HL-60/S4 (cell line): Measurements from ENCODE around the gene HYCC2.
"Not testable (repeated sequence)": the region's sequence is repeated elsewhere in the genome, so short reads cannot be mapped to it uniquely, and the experiment has no call there.

Experiments used
- in situ Hi-C: fragments of 300-500 bp; cut with MboI; formaldehyde crosslinking; loops from 2 replicates; pipeline ENCODE4 v1.14.3; 2022; ENCODE audit warnings: low sequenced_read_pairs

Gene HYCC2

DNA sequence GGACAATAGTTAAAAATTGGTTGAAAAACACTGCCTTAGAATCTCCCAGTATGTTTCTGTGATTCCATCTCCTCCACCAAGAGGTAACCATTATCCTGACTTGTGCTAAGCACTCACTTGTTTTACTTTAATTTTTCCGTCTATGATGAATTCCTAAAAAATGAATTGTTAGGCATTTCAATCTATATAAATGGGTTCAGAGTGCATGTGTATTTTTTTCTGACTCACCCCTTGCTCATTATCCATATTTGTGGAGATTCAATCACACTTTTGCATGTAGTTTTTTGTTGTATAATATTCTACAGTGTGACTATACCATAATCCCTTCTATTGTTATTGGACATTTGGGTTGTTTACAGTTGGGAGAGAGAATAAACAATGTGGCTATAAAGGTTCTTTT is 1.6 kb upstream of the HYCC2 start:
- in situ Hi-C loops, result no loop called here

- in situ Hi-C loops, result no loop called here
Measured at GRCh38 chr2:201072201-201072530, 695 bp upstream of the HYCC2 start.

DNA sequence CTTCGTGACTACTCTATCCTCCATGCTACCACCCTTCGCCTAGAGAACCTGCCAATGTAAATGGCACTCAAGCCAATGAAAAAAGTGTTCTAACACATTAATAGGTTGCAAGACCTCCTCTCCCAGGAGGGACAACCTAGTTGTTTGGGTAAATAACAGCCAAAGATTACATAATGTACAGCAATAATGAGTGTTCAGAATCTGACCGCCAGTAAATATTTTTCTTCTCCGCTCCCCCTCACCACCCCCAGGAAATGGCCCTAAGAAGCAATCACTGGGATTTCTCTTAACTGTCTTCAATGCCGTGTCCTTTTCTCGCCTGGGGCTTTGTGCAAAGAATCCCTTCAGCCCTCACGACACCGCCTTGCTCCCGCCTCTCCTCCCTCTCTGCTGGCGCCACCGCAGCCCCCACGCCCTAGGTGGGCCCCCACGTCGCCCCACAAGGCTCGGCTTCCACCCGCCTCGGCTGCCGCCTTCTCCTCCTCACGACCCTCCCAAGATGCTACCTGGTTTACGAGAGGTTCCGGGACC is 458 bp downstream of the HYCC2 start:
- in situ Hi-C loops, result no loop called here

GRCh38 chr2:201064797-201065329 is 6.6 kb downstream of the HYCC2 start:
- in situ Hi-C loops, result no loop called here

GRCh38 chr2:201063516-201063915 is 8.0 kb downstream of the HYCC2 start:
- in situ Hi-C loops, result not testable (repeated sequence)

- in situ Hi-C loops, result no loop called here
Measured at GRCh38 chr2:201059961-201060755, 11.3 kb downstream of the HYCC2 start.

DNA sequence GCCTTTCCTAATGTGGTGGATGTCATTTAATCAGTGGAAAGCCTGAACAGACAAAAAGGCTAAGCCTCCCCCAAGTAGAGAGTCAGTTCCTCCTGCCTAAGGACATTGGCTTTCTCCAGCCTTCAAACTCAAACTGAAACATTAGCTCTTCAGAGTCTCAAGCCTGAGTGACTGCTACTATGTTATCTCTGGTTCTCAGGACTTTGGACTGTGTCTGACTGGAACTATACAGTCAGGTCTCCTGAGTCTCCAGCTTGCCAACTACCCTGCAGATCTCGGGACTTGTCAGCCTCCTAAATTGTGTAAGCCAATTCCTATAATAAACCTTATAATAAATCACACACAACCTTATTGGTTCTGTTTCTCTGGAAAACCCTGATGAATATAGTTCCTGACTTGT is 12.6 kb downstream of the HYCC2 start:
- in situ Hi-C loops, result no loop called here

DNA sequence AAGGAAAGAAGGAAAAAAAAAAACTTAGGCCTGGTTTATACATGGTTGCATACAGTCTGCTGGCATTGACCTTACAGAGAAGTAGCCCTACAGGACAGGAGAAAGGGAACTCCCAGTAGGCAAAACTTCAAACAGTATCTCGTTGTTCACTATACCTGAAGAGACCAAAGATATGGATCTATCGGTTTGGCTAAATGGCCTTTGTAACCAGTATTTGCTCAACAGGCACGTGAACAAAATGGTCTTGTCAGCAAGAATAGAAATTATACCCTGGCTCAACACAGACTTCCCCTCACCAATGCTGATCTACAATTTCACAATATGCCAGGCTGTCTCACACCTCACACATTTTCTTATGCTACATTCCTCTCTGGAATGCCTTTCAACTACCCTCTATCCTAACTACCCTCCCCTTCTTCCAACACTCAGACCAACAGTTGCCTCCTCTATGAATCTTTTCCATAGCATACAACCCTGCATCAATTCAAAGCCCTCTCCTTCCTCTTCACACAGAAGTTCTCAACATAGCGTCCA is 13.7 kb downstream of the HYCC2 start:
- in situ Hi-C loops, result no loop called here

DNA sequence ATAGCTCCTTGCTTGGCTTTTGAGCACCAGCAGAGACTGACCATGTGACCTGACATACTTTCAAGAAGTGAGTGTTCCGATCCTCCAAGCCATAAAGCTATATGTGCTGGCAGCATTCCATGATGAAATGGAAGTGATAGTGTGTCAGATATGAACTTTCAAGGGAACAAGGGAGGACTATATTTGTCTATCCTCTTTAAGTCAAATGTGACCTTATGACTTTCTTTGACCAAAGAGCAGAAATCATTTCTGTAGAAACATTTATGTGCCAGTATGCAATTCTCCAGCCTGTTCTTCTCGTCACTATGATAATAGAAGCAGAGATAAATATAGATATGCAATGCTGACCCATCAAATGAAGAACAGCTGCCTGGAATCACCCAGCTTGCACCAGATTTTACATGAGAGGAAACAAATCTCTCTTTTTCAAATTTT is 14.4 kb downstream of the HYCC2 start:
- in situ Hi-C loops, result no loop called here

- in situ Hi-C loops, result no loop called here
Measured at GRCh38 chr2:201049455-201049854, 22.0 kb downstream of the HYCC2 start.

- in situ Hi-C loops, result no loop called here
Measured at GRCh38 chr2:201046881-201047280, 24.6 kb downstream of the HYCC2 start.

DNA sequence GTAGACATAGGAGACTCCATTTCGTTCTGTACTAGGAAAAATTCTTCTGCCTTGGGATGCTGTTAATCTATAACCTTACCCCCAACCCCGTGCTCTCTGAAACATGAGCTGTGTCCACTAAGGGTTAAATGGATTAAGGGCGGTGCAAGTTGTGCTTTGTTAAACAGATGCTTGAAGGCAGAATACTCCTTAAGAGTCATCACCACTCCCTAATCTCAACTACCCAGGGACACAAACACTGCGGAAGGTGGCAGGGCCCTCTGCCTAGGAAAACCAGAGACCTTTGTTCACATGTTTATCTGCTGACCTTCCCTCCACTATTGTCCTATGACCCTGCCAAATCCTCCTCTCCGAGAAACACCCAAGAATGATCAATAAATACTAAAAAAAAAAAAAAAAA is 28.4 kb downstream of the HYCC2 start:
- in situ Hi-C loops, result not testable (repeated sequence)

DNA sequence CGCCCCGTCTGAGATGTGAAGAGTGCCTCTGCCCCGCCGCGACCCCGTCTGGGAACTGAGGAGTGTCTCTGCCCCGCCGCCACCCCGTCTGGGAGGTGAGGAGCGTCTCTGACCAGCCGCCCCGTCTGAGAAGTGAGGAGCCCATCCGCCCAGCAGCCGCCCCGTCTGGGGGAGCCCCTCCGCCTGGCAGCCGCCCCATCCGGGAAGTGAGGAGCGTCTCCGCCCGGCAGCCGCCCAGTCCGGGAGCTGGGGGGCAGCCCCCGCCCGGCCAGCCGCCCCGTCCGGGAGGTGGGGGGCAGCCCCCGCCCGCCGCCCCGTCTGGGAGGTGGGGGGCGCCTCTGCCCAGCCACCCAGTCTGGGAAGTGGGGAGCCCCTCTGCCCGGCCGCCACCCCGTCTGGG is 29.0 kb downstream of the HYCC2 start:
- in situ Hi-C loops, result not testable (repeated sequence)

DNA sequence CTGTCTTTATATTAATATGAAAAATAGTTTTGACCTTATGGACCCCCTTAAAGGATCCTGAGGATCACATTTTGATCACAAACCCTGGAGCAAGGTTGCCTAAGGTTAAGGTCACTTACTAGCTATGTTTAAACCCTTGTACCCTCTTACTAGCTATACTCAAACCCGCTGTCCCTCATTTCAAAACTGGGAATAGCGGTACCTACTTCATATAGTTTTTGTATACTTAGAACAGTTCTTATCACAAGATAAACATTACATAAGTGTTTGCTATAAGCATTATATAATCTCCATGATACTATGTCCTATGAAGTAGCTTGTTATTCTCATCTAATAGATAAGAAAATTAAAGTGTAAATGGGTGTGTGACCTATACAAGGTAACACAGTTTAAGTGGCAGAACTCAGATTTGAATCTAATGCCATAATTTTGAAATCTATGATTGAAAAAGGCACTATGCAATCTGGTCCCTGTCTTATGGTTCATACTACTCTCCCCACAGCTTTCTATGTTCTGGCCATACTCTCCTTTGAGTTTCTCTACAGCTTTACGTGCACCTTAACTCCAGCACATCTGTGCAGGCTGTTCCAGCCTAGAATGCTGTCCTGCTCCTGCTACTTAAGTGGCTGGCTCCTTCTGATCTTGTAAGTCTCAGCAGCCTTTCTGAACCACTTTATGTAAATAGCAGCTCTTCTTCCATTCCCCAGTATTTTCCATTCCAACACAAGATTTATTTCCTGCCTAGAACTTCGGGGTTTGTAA is 30.4 kb downstream of the HYCC2 start:
- in situ Hi-C loops, result no loop called here

- in situ Hi-C loops, result no loop called here
Measured at GRCh38 chr2:201038855-201039254, 32.6 kb downstream of the HYCC2 start.

- in situ Hi-C loops, result not testable (repeated sequence)
Measured at GRCh38 chr2:201038361-201038760, 33.1 kb downstream of the HYCC2 start.

DNA sequence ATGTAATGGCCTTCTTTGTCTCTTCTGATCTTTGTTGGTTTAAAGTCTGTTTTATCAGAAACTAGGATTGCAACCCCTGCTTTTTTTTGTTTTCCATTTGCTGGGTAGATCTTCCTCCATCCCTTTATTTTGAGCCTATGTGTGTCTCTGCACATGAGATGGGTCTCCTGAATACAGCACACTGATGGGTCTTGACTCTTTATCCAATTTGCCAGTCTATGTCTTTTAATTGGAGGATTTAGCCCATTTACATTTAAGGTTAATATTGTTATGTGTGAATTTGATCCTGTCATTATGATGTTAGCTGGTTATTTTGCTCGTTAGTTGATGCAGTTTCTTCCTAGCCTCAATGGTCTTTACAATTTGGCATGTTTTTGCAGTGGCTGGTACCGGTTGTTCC is 37.1 kb downstream of the HYCC2 start:
- in situ Hi-C loops, result not testable (repeated sequence)

DNA sequence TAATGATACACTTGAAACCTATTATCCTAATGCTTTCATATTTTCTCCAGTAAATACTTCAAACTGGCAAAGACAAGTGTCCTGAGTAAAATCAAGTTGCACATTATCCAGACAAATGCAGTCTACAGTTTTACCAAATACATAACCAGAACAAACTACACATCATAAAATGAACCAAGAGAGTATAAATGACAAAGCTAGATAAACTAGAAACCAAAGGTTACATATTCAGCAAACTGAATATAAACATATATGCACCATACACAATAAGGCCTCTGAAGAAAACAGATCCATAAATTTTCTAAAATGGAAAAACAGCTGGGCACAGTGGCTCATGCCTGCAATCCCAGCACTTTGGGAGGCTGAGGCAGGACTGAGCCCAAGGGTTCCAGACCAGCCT is 47.0 kb downstream of the HYCC2 start:
- in situ Hi-C loops, result no loop called here

DNA sequence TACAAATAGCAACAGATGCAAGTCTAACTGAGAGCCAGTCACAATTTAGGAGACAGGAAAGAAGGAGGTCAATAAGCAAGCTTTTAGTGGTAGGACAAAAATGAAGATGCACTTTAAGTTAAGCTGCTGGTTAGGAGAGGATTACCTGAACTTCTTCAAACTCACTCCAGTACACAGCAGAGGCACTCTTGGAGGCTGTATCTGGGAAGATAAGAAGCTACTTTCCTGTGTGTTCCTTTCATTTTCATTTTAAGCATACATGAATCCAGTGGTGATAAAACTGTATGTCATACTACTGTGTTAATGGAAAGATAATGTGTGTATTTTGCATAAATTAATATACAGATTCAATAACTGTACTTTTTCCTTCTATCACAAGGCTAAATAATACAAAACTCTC is 49.6 kb downstream of the HYCC2 start:
- in situ Hi-C loops, result no loop called here
